HG03571 (cell line): ENCODE results near the gene CEP135.
"Not testable (repeated sequence)": the region's sequence is repeated elsewhere in the genome, so short reads cannot be mapped to it uniquely, and the experiment has no call there.

Source experiments
- ATAC-seq: cut with Tn5 transposase; IDR thresholded peaks from one replicate; pipeline ENCODE4 v1.9.1; 2021; ENCODE audit not compliant: unreplicated experiment

Gene CEP135

GRCh38 chr4:55948726-55949481, at the start of gene CEP135:
Gene CEP135 (plus strand): TSS chr4:55948945. CDS start chr4:55952131, 3,186 bp downstream.
- ATAC-seq = peak; percentile 73

DNA sequence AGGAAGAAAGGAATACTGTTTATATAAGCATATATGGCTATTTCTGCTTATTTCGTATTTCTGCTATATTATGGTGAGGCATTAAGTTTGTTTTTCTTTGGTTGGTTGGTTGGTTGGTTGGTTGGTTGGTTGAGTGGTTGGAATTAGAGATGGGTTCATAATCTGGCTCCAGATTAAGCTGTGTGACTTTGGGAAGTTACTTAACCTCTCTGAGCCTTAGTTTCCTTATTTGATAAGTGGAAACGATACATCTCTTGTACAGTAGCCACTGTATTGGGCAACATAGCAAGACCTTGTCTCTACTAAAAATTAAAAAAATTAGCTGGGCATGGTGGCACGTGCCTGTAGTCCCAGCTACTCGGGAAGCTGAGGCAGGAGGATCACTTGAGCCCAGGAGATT, 46.1 kb upstream of the CEP135 start:
- no peak for ATAC-seq

GRCh38 chr4:55903577-55903976, 45.2 kb upstream of the CEP135 start:
- no peak for ATAC-seq

DNA sequence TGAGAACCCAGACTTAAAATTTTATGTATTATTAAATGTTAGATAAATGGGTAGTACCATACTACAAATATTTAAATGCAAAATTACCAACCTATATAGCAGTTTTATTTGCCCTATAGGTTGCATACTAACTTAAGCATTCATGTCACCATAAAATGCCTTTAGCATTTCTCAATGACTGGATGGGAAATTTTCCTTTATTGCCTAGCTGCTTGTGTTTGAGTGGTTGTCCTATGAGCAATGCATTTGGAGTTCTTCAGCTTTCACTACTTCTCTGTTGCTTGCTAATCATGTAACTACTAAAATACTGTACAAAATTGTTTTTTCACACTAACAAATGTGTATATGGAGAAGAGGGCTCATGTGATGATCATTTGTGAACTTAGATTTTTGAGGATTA, 44.2 kb upstream of the CEP135 start:
- ATAC-seq = no peak

DNA sequence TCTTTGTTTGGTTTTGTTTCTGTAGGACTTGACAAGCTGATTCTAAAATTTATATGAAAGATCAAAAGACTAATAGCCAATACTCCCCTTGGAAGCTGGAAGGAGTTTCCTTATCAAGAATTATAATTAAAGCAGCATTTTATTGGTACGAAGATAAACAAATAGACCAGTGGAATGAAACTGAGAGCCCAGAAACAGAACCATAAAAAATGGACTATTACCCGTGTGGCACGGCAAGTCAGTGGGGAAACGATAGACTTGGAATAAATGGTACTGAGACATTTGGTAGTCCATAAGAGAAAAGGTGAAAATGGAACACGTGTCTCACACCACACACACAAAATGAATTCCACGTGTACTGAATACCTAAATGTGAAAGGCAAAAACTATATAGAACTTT, 42.4 kb upstream of the CEP135 start:
- ATAC-seq = no peak

- ATAC-seq = no peak
Measured at GRCh38 chr4:55906989-55907388, 41.8 kb upstream of the CEP135 start.

GRCh38 chr4:55907469-55907868, 41.3 kb upstream of the CEP135 start:
- ATAC-seq = no peak

GRCh38 chr4:55910140-55910539, 38.6 kb upstream of the CEP135 start:
- no peak for ATAC-seq

DNA sequence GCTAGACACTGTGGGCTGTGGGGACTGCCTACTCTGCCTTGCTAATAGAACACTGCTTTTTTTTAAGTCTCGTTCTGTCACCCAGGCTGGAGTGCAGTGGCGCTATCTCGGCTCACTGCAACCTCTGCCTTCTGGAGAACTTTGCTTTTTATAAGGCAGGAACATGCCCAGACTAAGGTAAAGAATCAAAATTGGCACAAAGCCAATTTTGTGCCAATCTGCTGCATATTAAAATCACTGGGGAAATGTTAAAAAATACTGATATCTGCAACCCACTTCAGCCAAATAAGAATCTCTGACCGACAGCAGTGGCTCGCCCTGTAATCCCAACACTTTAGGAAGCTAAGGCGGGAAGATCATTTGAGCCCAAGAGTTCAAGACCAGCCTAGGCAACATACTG, 36.5 kb upstream of the CEP135 start:
- no peak for ATAC-seq

DNA sequence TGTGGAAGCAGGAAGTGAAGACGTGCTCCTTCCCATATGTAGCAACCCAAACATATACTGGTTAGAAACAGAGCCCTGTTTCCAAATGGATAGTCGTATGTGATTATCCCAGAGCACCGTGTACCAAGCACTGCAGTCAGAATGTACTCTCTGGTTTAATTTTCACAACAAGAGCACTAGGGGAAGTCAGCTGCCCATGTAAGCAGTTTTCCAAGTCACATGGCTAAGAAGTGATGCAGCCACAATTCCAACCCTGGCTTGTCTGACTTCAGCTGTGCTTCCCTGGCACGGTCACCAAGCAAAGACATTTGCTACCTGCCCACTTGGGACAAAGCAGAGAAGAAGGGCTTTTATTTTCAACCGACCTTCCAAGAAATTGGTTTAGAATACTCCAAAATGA, 28.2 kb upstream of the CEP135 start:
- ATAC-seq = no peak

DNA sequence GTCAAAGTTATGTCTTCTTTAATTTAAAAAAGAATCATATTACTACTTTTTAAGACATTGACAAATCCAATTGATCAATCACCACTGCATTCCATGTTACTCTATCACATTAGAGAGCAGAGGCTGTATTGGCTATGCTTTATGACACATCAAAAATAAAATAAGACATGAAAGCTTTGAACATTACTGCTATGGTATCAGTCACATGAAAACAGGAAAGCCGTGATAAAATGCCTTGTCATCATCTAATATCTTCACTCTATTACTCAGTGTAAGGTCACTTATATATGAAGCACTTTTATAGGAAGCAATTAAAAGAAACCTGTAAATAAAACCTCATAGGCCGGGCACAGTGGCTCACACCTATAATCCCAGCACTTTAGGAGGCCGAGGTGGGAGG, 27.7 kb upstream of the CEP135 start:
- no peak for ATAC-seq

DNA sequence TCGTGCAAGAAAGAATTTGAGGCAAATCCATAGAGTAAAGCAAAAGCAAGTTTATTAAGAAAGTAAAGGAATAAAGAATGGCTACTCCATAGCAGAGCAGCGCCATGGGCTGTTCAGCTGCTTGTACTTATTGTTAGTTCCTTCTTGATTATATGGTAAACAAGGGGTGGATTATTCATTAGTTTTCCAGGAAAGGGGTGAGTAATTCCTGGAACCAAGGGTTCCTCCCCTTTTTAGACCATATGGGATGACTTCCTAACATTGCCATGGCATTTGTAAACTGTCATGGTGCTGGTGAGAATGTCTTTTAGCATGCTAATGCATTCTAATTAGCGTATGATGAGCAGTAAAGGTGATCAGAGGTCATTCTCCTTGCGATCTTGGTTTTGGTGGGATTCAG, 23.5 kb upstream of the CEP135 start:
- ATAC-seq = no peak

DNA sequence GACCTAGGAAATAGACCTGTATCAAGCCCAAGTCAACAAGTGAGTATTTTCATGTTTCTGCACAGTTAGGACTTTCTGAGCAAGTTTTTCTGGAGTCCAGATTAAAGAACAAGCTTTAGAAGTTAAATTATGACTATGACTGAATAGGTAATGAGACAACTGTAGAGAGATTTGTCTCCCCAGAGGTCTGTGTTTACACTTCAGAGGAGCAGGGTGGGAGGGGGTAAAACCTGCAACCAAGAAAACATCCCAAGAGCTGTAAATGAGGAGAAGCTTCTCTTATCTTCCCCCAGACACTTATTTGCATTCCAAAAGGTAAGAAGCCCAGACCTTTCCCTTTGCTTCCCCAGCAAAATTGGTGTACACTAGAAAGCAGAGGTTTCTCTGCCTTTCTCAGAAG, 22.1 kb upstream of the CEP135 start:
- ATAC-seq = no peak

- no peak for ATAC-seq
Measured at GRCh38 chr4:55927803-55928437, 20.8 kb upstream of the CEP135 start.

DNA sequence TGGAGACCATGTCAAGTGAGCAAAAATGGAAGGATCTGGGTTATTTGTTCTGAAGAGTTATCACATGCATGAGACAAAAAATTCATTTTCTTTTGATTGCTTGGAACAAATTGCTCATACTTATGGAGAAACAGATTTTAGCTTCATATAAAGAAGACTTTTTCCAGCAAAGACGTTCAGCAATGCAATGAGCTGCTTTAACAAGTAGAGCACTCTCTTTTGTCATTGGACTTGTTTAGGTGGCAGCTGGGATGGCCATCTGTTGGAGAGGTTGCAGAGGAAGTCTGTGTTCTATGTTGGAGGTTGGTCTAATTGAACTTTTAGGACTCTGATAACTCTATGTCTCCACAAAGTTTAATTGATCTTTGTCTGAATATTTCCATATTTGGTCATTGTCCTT, 19.9 kb upstream of the CEP135 start:
- ATAC-seq = no peak

GRCh38 chr4:55931043-55931442, 17.7 kb upstream of the CEP135 start:
- ATAC-seq = no peak

DNA sequence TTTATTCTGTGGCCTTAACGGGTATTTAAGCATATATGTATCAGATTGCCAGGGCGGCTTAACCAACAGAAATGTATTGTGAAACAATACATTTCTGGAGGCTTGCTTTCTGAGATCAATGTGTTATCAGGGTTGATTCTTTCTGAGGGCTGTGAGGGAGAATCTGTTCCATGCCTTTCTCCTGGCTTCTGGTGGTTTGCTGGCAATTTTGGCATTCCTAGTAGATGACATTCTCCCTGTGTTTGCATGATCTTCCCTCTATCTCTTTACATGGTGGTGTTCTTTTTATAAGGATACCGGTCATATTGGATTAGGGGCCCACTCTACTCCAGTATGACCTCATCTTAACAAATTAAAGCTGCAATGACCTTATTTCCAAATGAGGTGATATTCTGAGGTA, 16.9 kb upstream of the CEP135 start:
- ATAC-seq = no peak

DNA sequence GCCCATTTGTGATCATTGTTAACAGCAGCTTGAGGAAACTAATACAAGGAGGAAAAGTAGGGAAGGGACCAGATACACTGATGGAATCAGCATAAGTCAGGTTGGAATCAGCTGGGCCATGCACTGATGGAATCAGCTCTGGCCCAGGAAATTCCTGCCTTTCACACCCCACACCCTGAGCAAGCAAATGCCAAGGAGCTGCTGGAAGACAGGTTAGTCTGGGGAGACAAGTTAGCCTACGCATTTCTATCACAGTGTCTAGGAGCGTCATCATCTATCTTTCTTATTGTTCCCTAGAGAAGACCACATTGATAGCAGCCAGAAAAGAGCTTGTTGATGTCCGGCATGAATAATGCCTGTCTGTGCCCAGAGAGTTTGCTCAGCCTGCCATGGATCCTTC, 16.2 kb upstream of the CEP135 start:
- no peak for ATAC-seq

- ATAC-seq = no peak
Measured at GRCh38 chr4:55933611-55934010, 15.1 kb upstream of the CEP135 start.

- ATAC-seq = not testable (repeated sequence)
Measured at GRCh38 chr4:55935907-55936306, 12.8 kb upstream of the CEP135 start.

- ATAC-seq = no peak
Measured at GRCh38 chr4:55938481-55938880, 10.3 kb upstream of the CEP135 start.

DNA sequence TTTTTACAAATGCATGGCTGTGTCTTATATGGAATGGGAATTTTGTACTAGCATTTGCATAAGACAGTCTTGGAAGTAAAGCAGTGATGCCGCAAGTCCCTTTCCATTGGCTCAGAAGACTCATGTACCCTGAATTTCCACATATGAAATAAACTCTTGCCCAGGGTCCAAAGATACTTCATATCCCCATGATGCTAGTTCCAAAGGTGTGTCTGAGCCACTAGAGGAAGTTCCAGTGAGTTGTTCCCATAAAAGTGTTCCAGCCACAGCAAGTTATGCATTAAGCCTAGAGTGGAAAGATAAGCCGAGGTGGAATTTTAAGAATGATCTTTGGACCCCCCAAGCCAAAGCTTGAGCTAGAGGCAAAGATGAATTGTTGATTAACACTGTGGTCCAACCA, 9.3 kb upstream of the CEP135 start:
- ATAC-seq = no peak

DNA sequence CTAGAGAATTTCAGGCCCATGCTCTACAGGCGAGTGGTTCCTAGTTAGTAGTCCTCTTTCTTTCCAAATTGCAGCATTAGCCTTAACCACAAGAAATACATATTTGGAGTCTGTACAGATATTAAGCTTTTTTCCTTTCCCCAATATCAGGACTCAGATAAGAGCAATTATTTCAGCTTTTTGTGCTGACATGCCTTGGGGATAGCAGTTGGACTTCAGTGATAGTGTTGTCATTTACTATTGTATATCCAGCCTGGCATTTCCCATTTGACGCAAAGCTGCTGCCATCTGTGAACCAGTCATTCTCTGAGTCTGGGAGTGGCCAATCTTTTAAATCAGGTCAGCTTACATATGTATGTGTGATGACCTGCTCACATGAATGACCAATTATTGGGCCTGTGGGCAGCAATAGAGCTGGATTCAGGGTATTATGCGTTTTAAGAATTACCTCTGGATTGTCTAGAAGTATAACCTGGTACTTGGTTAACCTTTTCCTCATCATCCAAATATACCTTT, 6.8 kb upstream of the CEP135 start:
- ATAC-seq = no peak
